ENCODE measurements around the gene ABHD12. TPM values are rescaled to one million over a fixed set of nuclear protein-coding genes. Genes with fewer than 3 reads are reported as not detected.
A peak's percentile ranks its signal among the peaks of the same experiment; 100 is the strongest.

The ABHD12 gene
- polyA plus RNA-seq, 1 donor (not counting 4 experiments of a cell fraction or from before 2014, with no cell fraction given), result 11.2 TPM

DNA sequence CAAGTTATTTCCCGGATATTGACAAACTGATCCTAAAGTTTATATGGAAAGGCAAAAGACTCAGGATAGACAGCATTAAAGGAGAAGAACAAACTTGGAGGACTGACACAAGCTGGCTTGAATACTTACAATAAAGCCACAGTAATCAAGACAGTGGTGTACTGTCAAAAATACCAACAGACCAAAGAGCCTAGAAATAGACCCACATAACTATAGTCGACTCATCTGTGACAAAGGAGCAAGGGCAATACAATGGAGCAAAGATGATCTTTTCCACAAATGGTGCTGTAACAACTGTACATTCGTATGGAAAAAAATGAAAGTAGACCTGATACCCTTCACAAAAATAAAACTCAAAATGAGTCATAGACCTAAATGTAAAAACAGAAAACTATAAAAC is 46.0 kb downstream of the ABHD12 start:
- no peaks in the 10 kb centered on the region for H3K9me1 ChIP-seq (ENCODE audit: control insufficient read depth, extremely low read depth, insufficient read depth, low read length)
- dilution Hi-C loops (cut with MboI; ENCODE audit: extremely low pct_ligation_motif_present, low sequenced_read_pairs), result no loop called here
- no peak overlapping the region for H3K4me2 ChIP-seq (ENCODE audit: control insufficient read depth, extremely low read depth, insufficient read depth, low read depth, low read length)
- no peak for FAIRE-seq
- H3K9ac ChIP-seq (ENCODE audit: control insufficient read depth, extremely low read depth, insufficient read depth, low read length), result no peak overlapping the region
- no peaks in the 10 kb centered on the region for H3K4me1 ChIP-seq (ENCODE audit: control insufficient read depth, extremely low read depth, insufficient read depth, low read length)
- no peaks in the 10 kb centered on the region for H3K36me3 ChIP-seq (ENCODE audit: control insufficient read depth in 2 of 2, extremely low read depth in 1 of 2, insufficient read depth in 2 of 2, low read length in 2 of 2)
- no peaks in the 10 kb centered on the region for H4K20me1 ChIP-seq (ENCODE audit: control insufficient read depth, extremely low read depth, insufficient read depth, low read length)
- TF ChIP-seq CTCF (optimal IDR thresholded peaks at IDR 0.05 in 1 of 3, IDR thresholded peaks at IDR 0.05 in 1 of 3, conservative IDR thresholded peaks at IDR 0.05 in 1 of 3; ENCODE audit: extremely low read depth in 1 of 3, insufficient read depth in 2 of 3, low read length in 3 of 3) (no peak), EZH2 (IDR thresholded peaks at IDR 0.05; ENCODE audit: low read length) (no peak)
- no peak overlapping the region for H3K27ac ChIP-seq (ENCODE audit: control insufficient read depth, insufficient read depth, low read length)
- peaks cover 7% of the 10 kb centered on the region for H3K79me2 ChIP-seq (ENCODE audit: control insufficient read depth, insufficient read depth, low read length)
- H2AFZ ChIP-seq (ENCODE audit: control insufficient read depth, low read length), result no peak overlapping the region
- H3K27me3 ChIP-seq (ENCODE audit: control insufficient read depth, extremely low read depth, insufficient read depth, low read length), result no peaks in the 10 kb centered on the region
- DNase-seq (ENCODE audit: low read depth, low spot score), result no peak
- no peak overlapping the region for H3K4me3 ChIP-seq (ENCODE audit: control insufficient read depth in 2 of 3, extremely low read depth in 1 of 3, insufficient read depth in 2 of 3, low read depth in 1 of 3, low read length in 3 of 3)
- H3K9me3 ChIP-seq (ENCODE audit: control insufficient read depth, low read depth, low read length), result no peaks in the 10 kb centered on the region

- TF ChIP-seq EZH2 (IDR thresholded peaks at IDR 0.05; ENCODE audit: low read length) (no peak), CTCF (optimal IDR thresholded peaks at IDR 0.05 in 1 of 3, IDR thresholded peaks at IDR 0.05 in 1 of 3, conservative IDR thresholded peaks at IDR 0.05 in 1 of 3; ENCODE audit: extremely low read depth in 1 of 3, insufficient read depth in 2 of 3, low read length in 3 of 3) (peak; percentile 9 to 44 (median 20))
- no peak overlapping the region for H2AFZ ChIP-seq (ENCODE audit: control insufficient read depth, low read length)
- H3K9me3 ChIP-seq (ENCODE audit: control insufficient read depth, low read depth, low read length), result no peaks in the 10 kb centered on the region
- peaks cover 9% of the 10 kb centered on the region for H3K79me2 ChIP-seq (ENCODE audit: control insufficient read depth, insufficient read depth, low read length)
- dilution Hi-C loops (cut with MboI; ENCODE audit: extremely low pct_ligation_motif_present, low sequenced_read_pairs), result no loop called here
- no peak overlapping the region for H3K9ac ChIP-seq (ENCODE audit: control insufficient read depth, extremely low read depth, insufficient read depth, low read length)
- H3K4me3 ChIP-seq (ENCODE audit: control insufficient read depth in 2 of 3, extremely low read depth in 1 of 3, insufficient read depth in 2 of 3, low read depth in 1 of 3, low read length in 3 of 3), result no peak overlapping the region
- H3K27ac ChIP-seq (ENCODE audit: control insufficient read depth, insufficient read depth, low read length), result no peak overlapping the region
- no peaks in the 10 kb centered on the region for H3K4me1 ChIP-seq (ENCODE audit: control insufficient read depth, extremely low read depth, insufficient read depth, low read length)
- no peaks in the 10 kb centered on the region for H4K20me1 ChIP-seq (ENCODE audit: control insufficient read depth, extremely low read depth, insufficient read depth, low read length)
- DNase-seq (ENCODE audit: low read depth, low spot score) (peak; percentile 11), FAIRE-seq (peak; percentile 64)
- peaks cover 0 to 5% of the 10 kb centered on the region in 2 experiments for H3K36me3 ChIP-seq (ENCODE audit: control insufficient read depth in 2 of 2, extremely low read depth in 1 of 2, insufficient read depth in 2 of 2, low read length in 2 of 2)
- H3K9me1 ChIP-seq (ENCODE audit: control insufficient read depth, extremely low read depth, insufficient read depth, low read length), result no peaks in the 10 kb centered on the region
- H3K27me3 ChIP-seq (ENCODE audit: control insufficient read depth, extremely low read depth, insufficient read depth, low read length), result no peaks in the 10 kb centered on the region
- H3K4me2 ChIP-seq (ENCODE audit: control insufficient read depth, extremely low read depth, insufficient read depth, low read depth, low read length), result no peak overlapping the region
Measured at GRCh38 chr20:25341716-25342680, 48.6 kb downstream of the ABHD12 start.

All from keratinocyte (primary cell).